GM12891 (cell line): ENCODE data around the gene MIS18A.

ENCODE experiments used
- SPI1 ChIP-seq: IDR thresholded peaks from 2 replicates; pipeline ENCODE4 v1.6.1; 2011; ENCODE audit warnings: low read depth, low read length, control low read depth
- TAF1 ChIP-seq: IDR thresholded peaks from 2 replicates; pipeline ENCODE4 v1.6.1; 2011; ENCODE audit warnings: low read depth, low read length, control low read depth

DNA sequence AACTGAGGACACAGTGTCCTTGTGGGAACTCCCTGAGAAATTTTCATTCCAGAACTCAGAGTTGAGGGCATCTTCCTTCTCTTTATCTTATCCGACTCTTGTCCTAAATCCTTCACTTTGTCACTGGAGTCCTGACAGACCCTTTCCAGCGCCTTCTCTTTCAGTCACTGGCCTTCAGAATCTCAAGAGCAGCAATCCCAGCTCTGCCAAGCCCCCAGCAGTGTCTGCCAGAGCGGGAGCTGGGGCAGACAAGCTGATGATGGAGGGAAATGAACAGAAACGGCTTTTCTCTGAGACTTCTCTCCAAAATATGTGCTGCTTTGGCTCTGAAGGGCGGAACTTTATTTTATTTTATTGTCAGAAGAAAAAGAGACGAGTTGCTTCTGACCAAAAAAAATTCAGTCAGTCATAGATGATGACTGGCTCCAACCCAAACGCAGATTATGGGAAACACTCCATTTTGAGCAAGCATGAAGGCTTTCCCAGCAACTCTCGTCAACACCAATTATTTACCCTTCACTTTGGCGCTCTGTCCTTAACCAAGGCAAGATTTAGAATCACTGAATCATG, 32.2 kb downstream of the MIS18A start:
- no peak for TF ChIP-seq SPI1
- no peak for TF ChIP-seq TAF1
